NCI-H526 (cell line): ENCODE measurements around the gene PPP2R3A.

Source experiments
- DNase-seq, 2 experiments: peaks; one replicate each; lab custom pipeline; 2025; lab: John Stamatoyannopoulos, UW

The PPP2R3A gene

DNA sequence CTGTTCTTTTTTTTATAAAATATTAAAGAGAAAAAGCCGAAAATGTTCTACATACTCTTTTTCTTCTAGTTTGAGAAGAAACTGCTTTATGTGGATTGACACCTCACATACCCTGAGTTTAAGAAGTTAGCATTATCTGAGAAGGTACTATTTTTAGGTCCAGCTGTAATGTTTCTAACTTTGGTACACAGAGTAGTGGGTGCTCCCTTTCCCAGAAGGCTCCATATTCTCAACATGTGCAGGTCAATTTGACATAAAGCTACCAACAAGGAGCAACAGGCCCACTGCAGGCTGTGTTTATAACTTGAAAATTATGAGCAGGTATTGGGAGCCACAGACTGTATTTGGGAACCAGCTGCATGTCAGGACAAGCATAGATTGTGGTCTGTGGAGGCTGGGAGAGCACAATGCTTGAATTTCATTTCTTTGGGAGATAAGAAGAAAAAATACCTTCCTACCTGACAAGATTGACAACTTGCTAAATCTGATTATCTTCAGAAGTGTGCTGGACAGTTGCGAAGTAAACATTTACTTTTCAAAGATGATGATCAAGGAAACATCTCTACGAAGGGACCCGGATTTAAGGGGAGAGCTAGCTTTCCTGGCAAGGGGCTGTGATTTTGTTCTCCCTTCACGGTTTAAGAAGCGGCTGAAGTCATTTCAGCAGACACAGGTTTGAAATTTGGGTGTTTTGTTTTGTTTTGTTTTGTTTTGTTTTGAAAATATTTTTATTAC, 57.2 kb downstream of the PPP2R3A start:
- no peak for DNase-seq

DNA sequence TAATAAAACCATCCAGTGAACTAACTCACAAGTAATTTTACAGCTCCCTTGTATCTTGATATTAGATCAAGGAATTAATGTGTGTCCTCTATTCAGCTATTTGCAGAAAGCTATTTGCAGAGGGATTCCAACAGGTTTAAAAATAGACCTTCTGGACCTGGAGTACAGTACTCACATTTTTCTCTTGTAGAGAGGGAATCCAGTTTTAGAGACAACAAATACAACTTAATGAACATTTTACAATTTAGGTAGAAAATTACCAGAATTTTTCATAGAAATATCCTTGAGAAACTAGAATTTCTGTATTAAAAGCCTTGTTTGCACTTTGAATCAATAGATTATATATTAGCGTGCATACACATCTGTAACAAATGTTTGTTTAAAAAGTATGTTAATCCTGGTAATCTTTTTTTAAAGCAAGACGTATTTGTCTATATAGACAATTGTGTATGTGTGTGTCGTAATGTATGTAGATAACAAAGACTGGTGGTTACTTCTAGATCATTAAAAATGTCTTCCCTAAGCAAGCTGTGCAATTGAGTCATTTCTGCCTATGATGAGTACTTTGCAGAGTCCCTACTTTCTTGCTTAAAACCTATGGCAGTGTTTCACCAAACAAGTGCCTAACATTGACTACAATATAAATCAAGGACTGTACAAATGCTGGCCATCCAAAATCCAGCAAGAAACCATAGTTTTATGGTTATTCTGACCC, 57.9 kb downstream of the PPP2R3A start:
- no peak for DNase-seq

DNA sequence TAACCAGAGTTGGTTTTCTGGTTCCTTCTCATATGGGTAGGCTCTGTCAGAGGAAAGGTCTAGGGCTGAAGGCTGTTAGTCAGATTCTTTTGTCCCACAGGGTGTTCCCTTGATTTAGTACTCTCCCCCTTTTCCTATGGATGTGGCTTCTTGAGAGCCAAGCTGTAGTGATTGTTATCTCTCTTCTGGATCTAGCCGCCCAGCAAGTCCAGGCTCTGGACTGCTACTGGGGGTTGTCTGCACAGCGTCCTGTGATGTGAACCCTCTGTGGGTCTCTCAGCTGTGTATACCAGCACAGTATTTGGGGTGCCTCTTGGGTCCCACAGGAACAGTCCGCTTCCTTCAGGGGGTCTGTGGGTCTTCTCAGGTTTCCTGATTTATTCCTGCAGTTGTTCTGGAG, 70.8 kb downstream of the PPP2R3A start:
- no peak for DNase-seq

GRCh38 chr3:136038668-136039067, 73.1 kb downstream of the PPP2R3A start:
- no peak for DNase-seq

GRCh38 chr3:136042608-136043221, 77.2 kb downstream of the PPP2R3A start:
- DNase-seq: peak; percentile 31 to 77

DNA sequence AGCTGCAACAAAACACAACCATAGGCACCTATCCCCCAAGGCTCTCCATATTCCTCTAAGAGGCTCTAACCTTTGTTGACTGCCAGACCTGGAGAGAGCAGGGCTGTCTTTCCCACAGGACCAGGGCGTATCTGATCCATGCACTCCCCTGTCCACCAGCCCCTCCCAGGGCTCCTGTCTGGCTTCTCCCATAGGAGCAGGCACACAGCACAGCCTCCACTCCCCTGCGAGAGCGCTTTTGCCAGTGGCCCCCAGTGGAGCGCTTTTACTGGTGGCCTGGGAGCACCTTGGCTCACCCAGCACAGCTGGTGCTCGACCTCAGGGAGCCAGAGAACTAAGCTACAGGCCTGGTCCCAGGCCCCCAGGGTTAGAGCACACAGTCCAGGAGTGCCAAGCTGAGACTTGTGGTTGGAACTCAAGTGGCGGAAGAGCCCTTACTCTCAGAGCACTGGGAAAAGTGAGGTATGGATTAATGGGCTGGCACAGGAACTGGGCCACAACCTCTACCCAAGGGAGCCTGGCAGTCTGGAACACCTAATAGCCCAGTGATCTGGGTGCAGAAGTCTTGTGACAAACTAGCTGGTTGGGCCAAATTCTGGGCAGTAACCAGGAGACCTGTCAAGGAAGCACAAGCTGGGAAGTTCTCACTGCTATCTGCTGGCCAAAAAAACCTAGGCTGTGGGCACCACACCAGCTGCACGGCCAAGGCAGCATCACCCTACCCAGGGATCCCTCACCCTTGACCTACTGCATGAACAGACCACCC, 79.6 kb downstream of the PPP2R3A start:
- DNase-seq: no peak

DNA sequence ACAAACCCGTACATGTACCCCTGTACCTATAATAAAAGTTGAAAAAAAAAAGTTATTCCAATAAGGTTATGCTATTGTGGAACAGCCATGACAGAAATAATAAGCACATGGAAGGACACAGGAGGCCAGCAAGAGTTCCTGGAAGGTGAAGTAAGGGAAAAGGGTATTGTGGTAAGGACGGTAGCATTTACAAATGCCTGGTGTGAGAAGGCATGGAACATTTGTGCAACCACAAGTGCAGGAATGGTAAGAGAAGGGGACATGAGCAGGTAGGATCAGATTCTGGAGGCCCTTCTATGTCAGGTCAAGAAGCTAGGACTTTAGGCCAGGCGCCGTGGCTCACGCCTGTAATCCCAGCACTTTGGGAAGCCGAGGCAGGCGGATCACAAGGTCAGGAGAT, 82.5 kb downstream of the PPP2R3A start:
- DNase-seq: no peak

DNA sequence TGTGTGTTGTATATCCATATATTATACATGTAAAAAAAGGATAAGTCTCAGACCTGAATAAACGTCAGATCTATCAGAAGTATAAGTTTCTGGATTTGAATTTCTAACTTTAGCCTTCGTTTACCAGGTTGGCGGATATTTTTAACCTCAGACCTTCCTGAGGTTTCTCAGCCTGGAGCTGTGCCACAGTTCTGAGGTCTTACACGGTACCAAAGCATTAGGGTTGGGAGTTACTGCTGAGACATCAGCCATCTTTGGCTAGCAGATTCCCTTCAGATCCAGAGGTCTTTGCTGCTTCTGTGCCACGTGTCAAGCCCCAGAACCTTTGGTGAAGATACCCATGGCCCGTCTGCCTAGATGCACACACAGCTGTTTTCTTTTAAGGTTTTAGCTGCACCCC, 84.7 kb downstream of the PPP2R3A start:
- DNase-seq: no peak

GRCh38 chr3:136055491-136055890, 90.0 kb downstream of the PPP2R3A start:
- no peak for DNase-seq

DNA sequence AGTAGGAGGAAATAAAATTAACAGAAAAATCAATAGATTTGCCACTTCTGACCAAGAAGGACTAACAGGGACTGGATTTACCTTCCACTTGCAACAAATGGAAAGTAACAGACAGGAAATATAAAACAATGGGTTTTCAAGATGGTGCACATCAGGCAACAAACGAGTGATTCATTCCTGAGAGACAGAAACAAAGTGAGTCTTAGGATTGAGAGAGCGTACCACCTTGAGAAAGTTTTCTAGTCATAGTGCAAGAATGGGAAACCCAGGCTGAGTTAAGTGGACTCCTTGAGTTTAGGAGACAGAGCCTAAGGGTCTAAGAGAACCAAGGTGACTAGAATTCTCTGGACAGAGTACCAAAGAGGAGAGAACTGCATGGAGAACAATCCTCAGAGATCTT, 101.7 kb downstream of the PPP2R3A start:
- no peak for DNase-seq

DNA sequence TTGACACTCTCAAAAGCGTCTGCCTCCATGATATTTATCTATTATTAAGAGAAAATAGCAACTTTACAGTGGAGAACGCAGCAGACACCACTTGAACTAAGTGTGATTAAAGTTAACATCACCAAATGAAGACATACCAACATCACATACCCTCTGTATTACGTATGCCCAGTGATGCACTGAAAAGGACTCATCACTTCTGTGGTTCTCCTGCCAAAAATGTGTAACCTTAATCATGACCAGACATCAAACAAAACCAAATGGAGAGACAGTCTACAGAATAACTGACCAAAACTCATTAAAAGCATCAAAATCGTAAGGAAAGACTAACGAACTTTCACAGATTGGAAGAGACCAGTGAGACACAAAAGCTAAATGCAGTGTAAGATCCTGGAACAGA, 103.2 kb downstream of the PPP2R3A start:
- no peak for DNase-seq

- DNase-seq: peak in 1 of 2 experiments; percentile 4
Measured at GRCh38 chr3:136069933-136070332, 104.4 kb downstream of the PPP2R3A start.

- no peak for DNase-seq
Measured at GRCh38 chr3:136070334-136070733, 104.8 kb downstream of the PPP2R3A start.

DNA sequence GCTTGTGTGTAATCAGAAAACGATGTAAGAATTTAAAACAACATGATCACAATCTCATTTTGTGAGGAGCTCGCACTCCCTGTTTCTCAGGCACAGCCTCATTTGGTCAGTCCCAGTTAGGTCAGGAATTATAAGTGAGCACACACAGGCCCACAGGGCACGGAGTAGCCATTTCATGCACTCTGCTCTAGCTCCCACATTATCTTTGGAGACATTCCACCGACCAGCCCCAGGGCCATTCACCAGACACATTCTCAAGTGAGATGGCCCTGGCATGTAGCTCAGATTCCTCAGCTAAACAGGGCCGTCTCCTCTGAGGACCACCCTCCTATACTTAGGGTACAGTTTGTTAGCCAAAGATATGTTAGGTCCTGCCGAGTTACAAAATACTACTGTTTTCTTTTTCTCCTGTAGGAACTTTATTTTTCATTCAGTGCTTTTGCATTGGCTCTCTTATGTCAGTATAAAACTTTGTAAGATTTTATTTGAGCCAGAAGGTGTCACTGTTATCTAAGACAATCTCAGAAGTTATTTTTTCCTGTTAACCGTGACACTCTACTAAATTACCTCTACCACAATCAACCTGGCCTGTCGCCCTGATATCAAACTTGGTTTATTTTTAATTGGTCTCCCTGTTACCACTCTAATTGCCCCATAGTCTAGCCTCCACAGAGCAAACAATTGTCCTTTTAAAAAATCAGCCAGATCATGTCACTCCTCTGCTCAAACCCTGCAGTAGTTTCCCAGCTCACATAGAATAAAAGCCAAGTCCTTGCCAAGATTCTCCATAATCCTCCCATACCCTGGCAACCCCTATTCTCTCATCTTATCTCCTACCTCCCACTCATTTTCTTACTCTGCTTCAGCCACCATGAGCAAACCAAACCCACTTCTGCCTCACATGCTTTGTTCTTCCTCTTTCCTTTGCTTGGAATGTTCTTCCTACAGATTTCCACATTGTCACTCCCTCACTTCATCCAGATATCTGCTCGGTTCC, 105.7 kb downstream of the PPP2R3A start:
- DNase-seq: peak in 1 of 2 experiments; percentile 13

DNA sequence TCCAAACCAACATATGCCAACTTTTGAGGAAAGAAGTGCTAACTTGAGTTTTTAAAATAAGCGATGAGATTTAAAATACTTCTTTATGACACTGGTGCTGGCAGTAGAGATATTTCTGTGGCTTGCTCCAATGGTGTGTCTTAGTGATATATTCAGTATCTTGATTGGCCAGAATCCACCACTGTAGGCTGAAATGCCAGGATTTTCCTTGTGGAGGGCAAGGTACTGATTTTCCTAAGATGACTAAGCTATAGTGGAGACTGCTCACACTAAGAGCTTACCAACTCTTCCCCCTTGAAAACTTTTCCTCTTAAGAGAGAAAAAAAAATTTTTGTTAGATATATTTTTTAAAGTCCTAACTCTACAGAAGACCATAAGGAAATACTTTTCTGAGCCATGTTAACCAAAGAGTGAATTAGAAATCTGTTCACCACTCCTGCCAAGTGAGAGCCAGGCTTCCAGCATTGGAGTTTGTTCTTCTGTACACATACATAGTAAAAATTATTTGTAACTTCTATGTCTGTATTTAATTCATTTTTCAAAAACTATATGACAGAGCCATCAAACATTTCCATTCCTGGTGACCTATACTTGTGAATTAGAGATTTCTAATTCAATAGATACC, 109.1 kb downstream of the PPP2R3A start:
- DNase-seq: no peak

DNA sequence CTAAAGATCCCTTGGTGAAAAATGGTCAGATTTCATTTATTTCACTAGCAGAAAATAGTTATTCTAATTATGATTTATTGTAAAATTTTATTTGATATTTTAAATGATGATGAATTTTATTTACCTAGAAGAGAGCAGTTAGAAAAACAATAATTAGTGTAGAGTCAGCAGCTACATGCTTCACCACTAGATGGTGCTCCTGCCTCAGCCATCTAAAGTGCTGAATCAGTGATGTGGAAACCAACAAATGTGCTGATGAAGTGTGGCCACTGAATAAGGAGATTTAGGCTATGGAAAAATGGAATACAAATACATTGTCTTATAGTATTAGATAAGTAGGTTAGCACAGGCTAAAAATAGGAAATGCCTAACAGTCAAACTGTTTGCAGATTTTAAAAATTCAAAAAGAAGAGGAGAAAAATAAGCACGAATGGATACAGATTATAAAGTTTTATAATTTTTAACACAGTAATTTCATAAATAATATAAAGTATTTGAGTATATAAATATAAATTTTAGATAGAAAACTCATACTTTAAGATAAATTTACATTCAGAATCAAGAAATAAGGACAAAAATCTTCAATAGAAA, 109.8 kb downstream of the PPP2R3A start:
- DNase-seq: peak; percentile 76 to 88

DNA sequence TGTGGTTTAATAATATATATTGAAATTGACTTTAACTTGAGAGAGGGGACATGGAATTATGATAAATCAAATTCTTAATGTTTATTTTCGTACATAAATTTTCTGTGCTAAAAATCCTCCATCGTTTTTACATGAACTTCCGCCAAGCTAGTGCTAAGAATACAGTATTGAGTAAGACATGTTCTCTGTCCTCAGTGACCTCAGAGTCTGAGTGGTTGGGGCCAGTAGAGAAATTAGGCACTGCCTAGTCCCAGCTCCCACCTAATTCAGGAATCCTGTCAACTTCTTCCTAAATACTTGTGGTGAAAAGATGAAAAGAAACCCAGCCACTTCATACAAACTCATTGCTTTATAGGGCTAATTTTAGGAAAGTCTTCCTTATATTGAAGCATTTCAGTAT, 110.3 kb downstream of the PPP2R3A start:
- DNase-seq: no peak

- peak; percentile 27 to 75 for DNase-seq
Measured at GRCh38 chr3:136078421-136079364, 113.2 kb downstream of the PPP2R3A start.
